PC-3 (cell line): ENCODE measurements around the gene FCRL2.

ENCODE experiments used
- EZH2 ChIP-seq: fragments of 300-600 bp; sonication (generic); IDR thresholded peaks from one replicate; pipeline ENCODE4 v1.6.1; 2017; ENCODE audit warnings: antibody characterized with exemption, mild to moderate bottlenecking, low read length; ENCODE audit not compliant: unreplicated experiment
- EZH2phosphoT487 ChIP-seq: fragments of 300-600 bp; sonication (generic); IDR thresholded peaks from 2 replicates; pipeline ENCODE4 v1.6.1; 2018; ENCODE audit warnings: mild to moderate bottlenecking, antibody characterized with exemption, low read length, borderline replicate concordance
- TF ChIP-seq, protein P1 (sequence below): fragments of 300-600 bp; sonication (generic); conservative IDR thresholded peaks from 2 replicates; pipeline ENCODE4 v1.5.1; 2017; ENCODE audit warnings: antibody characterized with exemption, low read depth, mild to moderate bottlenecking, low read length

DNA sequence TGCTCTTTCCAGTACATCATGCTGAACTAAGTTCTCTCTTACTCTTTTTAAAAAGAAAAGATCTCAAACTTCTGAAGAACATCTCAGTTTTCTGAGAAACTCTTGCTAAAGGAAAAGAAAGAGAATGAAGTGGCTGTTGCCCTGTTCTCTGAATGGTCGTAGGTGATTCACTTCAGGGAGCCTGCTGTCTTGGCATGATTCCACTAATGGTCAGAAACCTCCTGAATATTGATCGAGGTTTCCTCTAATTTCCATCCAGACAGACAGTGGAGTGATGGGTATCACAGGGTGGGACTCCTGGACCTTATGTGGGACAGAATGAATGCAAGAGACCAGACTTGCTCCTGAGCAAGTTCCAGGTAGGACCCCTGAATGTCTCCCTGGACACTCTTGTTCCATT, 2.5 kb downstream of the FCRL2 start:
- TF ChIP-seq, protein P1, sequence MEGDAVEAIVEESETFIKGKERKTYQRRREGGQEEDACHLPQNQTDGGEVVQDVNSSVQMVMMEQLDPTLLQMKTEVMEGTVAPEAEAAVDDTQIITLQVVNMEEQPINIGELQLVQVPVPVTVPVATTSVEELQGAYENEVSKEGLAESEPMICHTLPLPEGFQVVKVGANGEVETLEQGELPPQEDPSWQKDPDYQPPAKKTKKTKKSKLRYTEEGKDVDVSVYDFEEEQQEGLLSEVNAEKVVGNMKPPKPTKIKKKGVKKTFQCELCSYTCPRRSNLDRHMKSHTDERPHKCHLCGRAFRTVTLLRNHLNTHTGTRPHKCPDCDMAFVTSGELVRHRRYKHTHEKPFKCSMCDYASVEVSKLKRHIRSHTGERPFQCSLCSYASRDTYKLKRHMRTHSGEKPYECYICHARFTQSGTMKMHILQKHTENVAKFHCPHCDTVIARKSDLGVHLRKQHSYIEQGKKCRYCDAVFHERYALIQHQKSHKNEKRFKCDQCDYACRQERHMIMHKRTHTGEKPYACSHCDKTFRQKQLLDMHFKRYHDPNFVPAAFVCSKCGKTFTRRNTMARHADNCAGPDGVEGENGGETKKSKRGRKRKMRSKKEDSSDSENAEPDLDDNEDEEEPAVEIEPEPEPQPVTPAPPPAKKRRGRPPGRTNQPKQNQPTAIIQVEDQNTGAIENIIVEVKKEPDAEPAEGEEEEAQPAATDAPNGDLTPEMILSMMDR = no peak
- no peak for TF ChIP-seq EZH2
- no peak for TF ChIP-seq EZH2phosphoT487
